Lung (tissue), 12 donors: Measurements from ENCODE around the gene TSPAN32. TPM values are rescaled to one million over a fixed set of nuclear protein-coding genes. Genes with fewer than 3 reads are reported as not detected.
A peak's percentile ranks its signal among the peaks of the same experiment; 100 is the strongest.

Source experiments
- ATAC-seq: fragments of 200-7000 bp; cut with Tn5 transposase; one replicate; pipeline ENCODE4 v1.9.1; 2020; ENCODE audit warnings: moderate number of reproducible peaks; ENCODE audit not compliant: insufficient read depth, low FRiP score
- DNase-seq, 3 donors: peaks; one replicate each; pipeline ENCODE4 v3.0.0-alpha.2; 2013 to 2017
- H3K27ac ChIP-seq, 2 donors: one replicate each; pipeline ENCODE4 v1.5.1; 2013; ENCODE audit warnings: mild to moderate bottlenecking in 2 of 2, moderate library complexity in 2 of 2, control low read depth in 1 of 2, inconsistent platforms in 1 of 2, low read depth in 1 of 2, low read length in 1 of 2
- H3K27me3 ChIP-seq, 3 donors: one replicate each; pipeline ENCODE4 v1.5.1; 2013; ENCODE audit warnings: low read length in 2 of 3; ENCODE audit not compliant: control insufficient read depth in 3 of 3, insufficient read depth in 3 of 3
- H3K36me3 ChIP-seq, 4 donors: one replicate each; pipeline ENCODE4 v1.5.1; 2013; ENCODE audit warnings: low read length in 4 of 4, mild to moderate bottlenecking in 1 of 4, moderate library complexity in 1 of 4; ENCODE audit not compliant: control insufficient read depth in 4 of 4, insufficient read depth in 4 of 4
- H3K4me1 ChIP-seq, 5 donors: one replicate each; pipeline ENCODE4 v1.5.1; 2013; ENCODE audit warnings: low read length in 5 of 5, mild to moderate bottlenecking in 2 of 5, moderate library complexity in 1 of 5; ENCODE audit not compliant: control insufficient read depth in 5 of 5, insufficient read depth in 5 of 5
- H3K4me3 ChIP-seq: one replicate; pipeline ENCODE4 v1.5.1; 2013; ENCODE audit warnings: mild to moderate bottlenecking, control low read depth, moderate library complexity
- H3K9ac ChIP-seq, 2 donors: one replicate each; pipeline ENCODE4 v1.5.1; 2013; ENCODE audit warnings: low read length in 2 of 2, control low read depth in 1 of 2; ENCODE audit not compliant: insufficient read depth in 1 of 2
- H3K9me3 ChIP-seq, 4 donors: one replicate each; pipeline ENCODE4 v1.5.1; 2013; ENCODE audit warnings: low read length in 3 of 4, mild to moderate bottlenecking in 1 of 4, moderate library complexity in 1 of 4; ENCODE audit not compliant: control insufficient read depth in 4 of 4, insufficient read depth in 3 of 4
- WGBS, 2 donors: extraction: QIAGEN DNeasy Blood & Tissue Kit; methylation state at CpG; one replicate each; pipeline ENCODE4 v1.1.7; 2013; 5-methylcytosine and 5-hydroxymethylcytosine counted together
- polyA plus RNA-seq, 2 donors: library from polyadenylated mRNA; stranded (reverse); fragments of 200-250 nt; gene quantifications; one replicate each; pipeline ENCODE4 v1.2.1, GENCODE V29; 2013
- total RNA-seq, 2 donors: library from RNA; depleted of rRNA in 1 of 2; stranded (reverse); fragments of >200 nt in 1 of 2; gene quantifications; one replicate each; pipeline ENCODE4 v1.2.1, GENCODE V29; 2014 to 2021
- TF ChIP-seq, protein P1 (sequence below): IDR thresholded peaks from 2 replicates; pipeline ENCODE4 v1.5.1; 2012; ENCODE audit warnings: mild to moderate bottlenecking; ENCODE audit errors: control extremely low read depth, extremely low read depth
- donor health status: control.
- donor health status: control.
- donor health status: Bipolar disorder and iron deficiency.
- donor health status: healthy.
- donor health status: DM: yes; HTN: yes; CAD: no.

Gene TSPAN32
- total and polyA plus RNA-seq, 4 donors = 6.1 to 7.6 (median 7.1) TPM

DNA sequence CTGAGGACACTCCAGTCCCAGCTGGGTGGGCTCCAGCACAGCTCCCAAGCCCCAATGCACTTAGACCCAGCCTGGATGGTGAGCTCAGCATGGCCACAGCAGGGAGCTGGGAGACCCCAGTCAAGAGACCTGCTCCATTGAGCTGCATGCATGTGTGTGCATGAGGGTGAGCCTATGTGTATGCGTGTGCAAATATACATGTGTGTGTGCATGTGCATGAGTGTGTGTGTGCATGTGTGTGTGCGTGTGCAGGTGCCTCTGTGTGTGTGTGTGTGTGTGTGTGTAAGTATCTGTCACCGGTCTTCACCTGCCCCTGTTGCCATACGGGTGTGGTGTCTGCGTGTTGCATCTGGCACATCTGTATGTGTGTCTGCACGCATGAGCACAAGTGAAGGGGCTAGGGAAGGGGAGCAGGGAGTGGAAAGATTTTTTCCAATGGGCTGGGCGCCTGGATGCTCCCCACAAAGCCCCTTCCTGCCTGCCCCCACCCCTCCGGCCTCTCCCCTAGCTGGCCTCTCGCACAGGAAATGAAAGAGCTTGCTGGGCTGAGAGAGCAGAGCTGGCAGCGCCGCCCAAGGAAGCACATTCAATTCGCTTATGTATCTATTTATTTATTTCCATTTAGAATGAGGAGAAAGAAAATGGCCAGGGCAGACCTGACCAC, 4.1 kb downstream of the TSPAN32 start:
- 20 to 29% methylated on average over 12 of the region's 12 CpGs for WGBS, 2 donors
- Histone ChIP-seq H3K9ac (peak overlapping the region; percentile 25 to 66), H3K36me3 (no peaks in the 10 kb centered on the region), H3K27me3 (no peaks in the 10 kb centered on the region), H3K4me1 (peaks cover 11 to 62% (median 28%) of the 10 kb centered on the region in 5 donors), H3K9me3 (no peaks in the 10 kb centered on the region), H3K4me3 (no peak overlapping the region), H3K27ac (peak overlapping the region; percentile 38 to 79)
- TF ChIP-seq, protein P1, sequence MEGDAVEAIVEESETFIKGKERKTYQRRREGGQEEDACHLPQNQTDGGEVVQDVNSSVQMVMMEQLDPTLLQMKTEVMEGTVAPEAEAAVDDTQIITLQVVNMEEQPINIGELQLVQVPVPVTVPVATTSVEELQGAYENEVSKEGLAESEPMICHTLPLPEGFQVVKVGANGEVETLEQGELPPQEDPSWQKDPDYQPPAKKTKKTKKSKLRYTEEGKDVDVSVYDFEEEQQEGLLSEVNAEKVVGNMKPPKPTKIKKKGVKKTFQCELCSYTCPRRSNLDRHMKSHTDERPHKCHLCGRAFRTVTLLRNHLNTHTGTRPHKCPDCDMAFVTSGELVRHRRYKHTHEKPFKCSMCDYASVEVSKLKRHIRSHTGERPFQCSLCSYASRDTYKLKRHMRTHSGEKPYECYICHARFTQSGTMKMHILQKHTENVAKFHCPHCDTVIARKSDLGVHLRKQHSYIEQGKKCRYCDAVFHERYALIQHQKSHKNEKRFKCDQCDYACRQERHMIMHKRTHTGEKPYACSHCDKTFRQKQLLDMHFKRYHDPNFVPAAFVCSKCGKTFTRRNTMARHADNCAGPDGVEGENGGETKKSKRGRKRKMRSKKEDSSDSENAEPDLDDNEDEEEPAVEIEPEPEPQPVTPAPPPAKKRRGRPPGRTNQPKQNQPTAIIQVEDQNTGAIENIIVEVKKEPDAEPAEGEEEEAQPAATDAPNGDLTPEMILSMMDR = no peak
- ATAC-seq (no peak), DNase-seq (peak; percentile 94 to 98 (median 97))

DNA sequence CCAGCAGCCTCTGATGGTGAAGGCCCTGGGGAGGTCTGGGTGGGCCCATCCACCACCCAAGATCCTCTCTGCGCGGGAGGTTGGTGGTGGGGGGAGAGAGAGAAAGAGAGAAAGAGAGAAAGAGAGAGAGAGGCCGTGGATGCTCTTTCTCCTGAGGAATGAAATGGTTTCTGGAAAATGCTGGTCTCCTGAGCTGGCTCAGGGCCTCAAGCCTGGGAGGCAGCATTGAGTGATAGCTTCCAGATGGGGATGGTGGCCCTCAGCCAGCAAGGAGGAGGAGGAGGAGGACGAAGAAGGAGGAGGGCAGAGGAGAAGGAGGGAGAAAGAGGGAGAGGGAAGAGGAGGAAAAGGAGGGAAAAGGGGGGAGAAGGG, 4.6 kb downstream of the TSPAN32 start:
- Histone ChIP-seq H3K9ac (peak overlapping the region; percentile 25 to 38), H3K36me3 (no peaks in the 10 kb centered on the region), H3K27me3 (no peaks in the 10 kb centered on the region), H3K4me1 (peaks cover 11 to 62% (median 28%) of the 10 kb centered on the region in 5 donors), H3K4me3 (no peak overlapping the region), H3K27ac (peak overlapping the region; percentile 38 to 79), H3K9me3 (no peaks in the 10 kb centered on the region)
- no peak for ATAC-seq
- 9 to 28% methylated on average over 4 of the region's 4 CpGs for WGBS, 2 donors
- TF ChIP-seq, protein P1 = no peak
- DNase-seq = peak; percentile 96 to 99 (median 98)

DNA sequence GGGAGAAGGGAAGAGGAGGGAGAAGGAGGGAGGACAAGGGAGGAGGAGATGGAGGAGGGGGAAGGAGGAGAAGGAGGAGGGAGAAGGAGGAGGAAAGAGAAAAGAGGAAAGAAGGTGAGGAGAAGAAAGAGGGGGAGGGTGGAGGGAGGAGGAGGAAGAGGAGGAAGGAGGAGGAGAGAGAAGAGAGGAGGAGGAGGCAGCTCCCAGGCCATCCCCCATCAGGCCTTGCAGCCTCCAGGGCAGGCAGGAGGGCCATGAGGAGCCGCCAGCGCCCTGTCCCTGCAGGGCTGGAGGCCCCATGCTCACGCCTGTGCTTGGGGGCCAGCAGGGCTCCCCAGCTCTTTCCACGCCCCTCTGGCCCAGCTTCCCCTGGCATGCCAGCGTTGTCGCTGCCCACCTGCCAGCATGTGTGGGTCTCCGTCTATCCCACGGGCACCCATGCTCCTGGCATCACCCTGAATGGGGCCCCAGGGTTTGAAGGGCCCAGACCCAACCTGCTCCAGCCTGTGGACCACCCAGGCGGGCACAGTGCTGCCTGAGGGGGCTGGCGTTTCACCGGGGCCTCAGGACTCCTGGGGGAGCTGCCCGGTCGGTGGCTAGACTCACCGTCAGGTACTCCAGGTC, 5.2 kb downstream of the TSPAN32 start:
- Histone ChIP-seq H3K4me1 (peaks cover 11 to 61% (median 29%) of the 10 kb centered on the region in 5 donors), H3K36me3 (no peaks in the 10 kb centered on the region), H3K27ac (peak overlapping the region in 1 of 2 donors; percentile 69), H3K4me3 (no peak overlapping the region), H3K27me3 (no peaks in the 10 kb centered on the region), H3K9me3 (no peaks in the 10 kb centered on the region), H3K9ac (no peak overlapping the region)
- TF ChIP-seq, protein P1 = no peak
- DNase-seq = peak in 1 of 3 donors; percentile 80
- ATAC-seq = no peak
- WGBS, 2 donors = 55 to 66% methylated on average over 12 to 14 of the region's 14 CpGs
